Stomach (tissue), 4 donors: ENCODE results near the gene C2CD2.

Experiments
- CTCF ChIP-seq, 7 experiments: fragments of 450-650 bp in 4 of 7; fragments of 200-600 bp in 3 of 7; sonication (generic) in 3 of 7; IDR thresholded peaks; one replicate each; pipeline ENCODE4 v1.5.1; 2016 to 2019; ENCODE audit warnings: antibody characterized with exemption in 7 of 7, control low read depth in 2 of 7, mild to moderate bottlenecking in 1 of 7
- POLR2A ChIP-seq, 4 donors: fragments of 450-650 bp; IDR thresholded peaks; one replicate each; pipeline ENCODE4 v1.6.1; 2016; ENCODE audit warnings: antibody characterized with exemption in 4 of 4, control low read depth in 2 of 4, mild to moderate bottlenecking in 1 of 4, moderate library complexity in 1 of 4
- POLR2AphosphoS5 ChIP-seq, 3 donors: sonication (generic); formaldehyde crosslinking; IDR thresholded peaks; one replicate each; pipeline ENCODE4 v1.6.1; 2016; ENCODE audit warnings: antibody characterized with exemption in 3 of 3

GRCh38 chr21:41979335-41979734 is 25.5 kb upstream of the C2CD2 start:
- no peak for TF ChIP-seq POLR2A (IDR thresholded peaks at IDR 0.05)
- no peak for TF ChIP-seq CTCF (IDR thresholded peaks at IDR 0.05)
- no peak for TF ChIP-seq POLR2AphosphoS5 (IDR thresholded peaks at IDR 0.05)
